GM23248 (cell line): ENCODE data around the gene CIAO2A. TPM values are rescaled to one million over a fixed set of nuclear protein-coding genes. Genes with fewer than 3 reads are reported as not detected.
A peak's percentile ranks its signal among the peaks of the same experiment; 100 is the strongest.

Experiments used
- DNase-seq: peaks from one replicate; pipeline ENCODE4 v3.0.0-alpha.2; 2015
- H2AFZ ChIP-seq: fragments of 200-600 bp; sonication (generic); 2 replicates; pipeline ENCODE4 v1.6.1; 2016; ENCODE audit warnings: antibody characterized with exemption
- H3F3A ChIP-seq: fragments of 200-600 bp; sonication (generic); 2 replicates; pipeline ENCODE4 v1.6.1; 2016; ENCODE audit warnings: mild to moderate bottlenecking, antibody characterized with exemption, mixed run types; ENCODE audit not compliant: insufficient read depth
- H3K27ac ChIP-seq: fragments of 200-600 bp; sonication (generic); 2 replicates; pipeline ENCODE4 v1.5.1; 2016; ENCODE audit warnings: mild to moderate bottlenecking
- H3K27me3 ChIP-seq: fragments of 200-600 bp; sonication (generic); replicated peaks from 2 replicates; pipeline ENCODE4 v1.6.1; 2016; ENCODE audit warnings: mild to moderate bottlenecking; ENCODE audit not compliant: insufficient read depth
- H3K36me3 ChIP-seq: fragments of 200-600 bp; sonication (generic); 2 replicates; pipeline ENCODE4 v1.6.1; 2016; ENCODE audit warnings: low read depth, mild to moderate bottlenecking
- H3K4me1 ChIP-seq: fragments of 200-600 bp; sonication (generic); 2 replicates; pipeline ENCODE4 v1.6.1; 2016; ENCODE audit warnings: mild to moderate bottlenecking; ENCODE audit not compliant: insufficient read depth
- H3K4me2 ChIP-seq: fragments of 200-600 bp; sonication (generic); one replicate; pipeline ENCODE4 v1.6.1; 2016; ENCODE audit warnings: mild to moderate bottlenecking; ENCODE audit not compliant: unreplicated experiment
- H3K4me3 ChIP-seq: fragments of 200-600 bp; sonication (generic); 2 replicates; pipeline ENCODE4 v1.5.1; 2016; ENCODE audit warnings: mild to moderate bottlenecking
- H3K79me2 ChIP-seq: fragments of 200-600 bp; sonication (generic); 2 replicates; pipeline ENCODE4 v1.6.1; 2016; ENCODE audit warnings: mild to moderate bottlenecking; ENCODE audit not compliant: insufficient read depth
- H3K9ac ChIP-seq: fragments of 200-600 bp; sonication (generic); 2 replicates; pipeline ENCODE4 v1.6.1; 2016; ENCODE audit warnings: mild to moderate bottlenecking
- H3K9me2 ChIP-seq: fragments of 200-600 bp; sonication (generic); 2 replicates; pipeline ENCODE4 v1.6.1; 2016; ENCODE audit warnings: mixed run types, mild to moderate bottlenecking, moderate library complexity; ENCODE audit not compliant: insufficient read depth
- H3K9me3 ChIP-seq: fragments of 200-600 bp; sonication (generic); one replicate; pipeline ENCODE4 v1.6.1; 2017; ENCODE audit warnings: low read depth
- H4K20me1 ChIP-seq: fragments of 200-600 bp; sonication (generic); 2 replicates; pipeline ENCODE4 v1.6.0; 2016; ENCODE audit not compliant: insufficient read depth
- EZH2 ChIP-seq: fragments of 200-600 bp; sonication (generic); IDR thresholded peaks from 2 replicates; pipeline ENCODE4 v1.6.1; 2018; ENCODE audit warnings: antibody characterized with exemption, mild to moderate bottlenecking; ENCODE audit not compliant: insufficient read depth, poor library complexity, severe bottlenecking
- EZH2phosphoT487 ChIP-seq: fragments of 200-600 bp; sonication (generic); IDR thresholded peaks from 2 replicates; pipeline ENCODE4 v1.6.1; 2018; ENCODE audit warnings: antibody characterized with exemption, moderate library complexity, mild to moderate bottlenecking, low read depth; ENCODE audit not compliant: insufficient read depth
- WGBS, 2 experiments: methylation state at CpG; one replicate each; pipeline ENCODE4 v1.1.6; 2015 to 2017; ENCODE audit warnings: low lambda C conversion rate in 2 of 2, low coverage in 1 of 2; ENCODE audit errors: missing lambda C conversion rate in 2 of 2; 5-methylcytosine and 5-hydroxymethylcytosine counted together
- in situ Hi-C: fragments of 300-500 bp; cut with MboI; formaldehyde crosslinking; loops from 2 replicates; pipeline ENCODE4 v1.15.0; 2020
- polyA plus RNA-seq: library from polyadenylated mRNA; unstranded; fragments of >200 nt; fragmentation: Nextera tagmentation; extraction: Ambion mirVana; gene quantifications from 2 replicates; pipeline ENCODE4 v1.2.1, GENCODE V29; 2016
- total RNA-seq: library from RNA; depleted of rRNA; stranded (reverse); fragments of >200 nt; shearing (Covaris generic); gene quantifications from 2 replicates; pipeline ENCODE4 v1.2.3, GENCODE V29; 2014

CIAO2A gene
- total and polyA plus RNA-seq, 2 experiments from 2014 or later, result 40.5 to 93.8 TPM

DNA sequence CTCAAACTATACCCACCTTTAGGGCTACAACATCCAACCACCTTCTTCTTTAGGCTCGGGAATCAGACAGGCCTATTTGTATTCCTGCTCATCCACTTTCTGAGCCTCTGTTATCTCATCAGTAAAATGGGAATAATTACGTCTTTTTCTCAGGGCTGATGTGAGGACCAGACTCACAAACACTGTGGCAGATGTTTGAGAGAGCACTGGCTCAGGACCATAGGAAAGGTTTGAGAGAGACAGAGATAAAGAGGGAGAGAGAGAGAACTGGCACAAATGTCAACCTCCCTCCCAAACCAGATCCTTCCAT is 42.6 kb downstream of the CIAO2A start:
- no peak overlapping the region for H3K4me3 ChIP-seq
- H3K27me3 ChIP-seq, result no peaks in the 10 kb centered on the region
- no peaks in the 10 kb centered on the region for H3K36me3 ChIP-seq
- H4K20me1 ChIP-seq, result no peaks in the 10 kb centered on the region
- in situ Hi-C loops, result loop anchor here (25.0 kb wide), 1 partner anchor 589 kb away; no protein-coding TSS in a partner anchor
- no peak overlapping the region for H3K9ac ChIP-seq
- no peak overlapping the region for H3K27ac ChIP-seq
- H3K9me3 ChIP-seq, result no peaks in the 10 kb centered on the region
- H3F3A ChIP-seq, result no peaks in the 10 kb centered on the region
- no peaks in the 10 kb centered on the region for H3K79me2 ChIP-seq
- no peak for TF ChIP-seq EZH2phosphoT487
- no peak for TF ChIP-seq EZH2
- 90 to 92% methylated on average over 2 of the region's 2 CpGs for WGBS, 2 experiments
- no peaks in the 10 kb centered on the region for H3K9me2 ChIP-seq
- no peak overlapping the region for H3K4me2 ChIP-seq
- DNase-seq, result no peak
- no peak overlapping the region for H2AFZ ChIP-seq
- 0 out of 2 replicates have a peak, but pooled peaks cover 12% of the 10 kb centered on the region for H3K4me1 ChIP-seq

DNA sequence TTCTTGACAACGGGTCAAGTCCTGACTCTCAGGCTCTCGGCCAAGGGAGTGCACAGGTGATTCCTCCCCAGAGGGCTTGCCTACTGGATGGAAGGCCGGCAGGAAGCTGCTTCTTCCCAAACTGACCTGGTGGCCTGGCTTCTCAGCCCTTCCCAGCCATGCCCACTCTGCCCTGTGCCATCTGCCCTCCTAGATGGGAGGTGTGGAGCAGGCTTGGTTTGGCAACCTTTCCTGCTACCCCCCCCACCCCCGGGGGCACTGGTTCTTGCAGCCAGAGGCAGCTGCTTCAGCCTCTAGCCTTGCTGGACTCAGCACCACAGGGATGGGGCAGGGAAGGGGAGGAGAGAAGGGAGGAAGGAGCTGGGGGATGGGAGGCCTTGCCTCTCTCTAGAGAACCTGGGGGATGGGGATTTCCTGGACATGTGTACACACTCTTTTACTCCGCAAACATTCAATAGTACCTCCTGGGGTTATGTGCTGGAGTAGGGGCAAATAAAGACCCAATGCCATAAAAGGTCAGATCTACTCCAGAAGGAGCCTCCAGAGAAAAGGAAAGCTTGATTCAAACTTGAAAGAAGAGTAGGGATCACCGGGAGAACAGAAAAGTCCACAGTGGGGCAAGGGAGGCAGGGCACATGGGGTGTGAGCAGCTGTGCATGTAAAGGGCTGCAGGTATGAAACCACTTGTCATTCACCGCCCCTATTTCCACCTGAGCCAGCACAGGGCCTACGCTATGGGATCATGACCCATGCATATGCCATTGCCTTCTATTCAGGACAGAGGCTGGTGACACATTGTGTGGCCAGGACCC is 43.2 kb downstream of the CIAO2A start:
- in situ Hi-C loops, result loop anchor here (25.0 kb wide), 1 partner anchor 588 kb away; no protein-coding TSS in a partner anchor
- 80 to 91% methylated on average over 7 to 8 of the region's 8 CpGs for WGBS, 2 experiments

DNA sequence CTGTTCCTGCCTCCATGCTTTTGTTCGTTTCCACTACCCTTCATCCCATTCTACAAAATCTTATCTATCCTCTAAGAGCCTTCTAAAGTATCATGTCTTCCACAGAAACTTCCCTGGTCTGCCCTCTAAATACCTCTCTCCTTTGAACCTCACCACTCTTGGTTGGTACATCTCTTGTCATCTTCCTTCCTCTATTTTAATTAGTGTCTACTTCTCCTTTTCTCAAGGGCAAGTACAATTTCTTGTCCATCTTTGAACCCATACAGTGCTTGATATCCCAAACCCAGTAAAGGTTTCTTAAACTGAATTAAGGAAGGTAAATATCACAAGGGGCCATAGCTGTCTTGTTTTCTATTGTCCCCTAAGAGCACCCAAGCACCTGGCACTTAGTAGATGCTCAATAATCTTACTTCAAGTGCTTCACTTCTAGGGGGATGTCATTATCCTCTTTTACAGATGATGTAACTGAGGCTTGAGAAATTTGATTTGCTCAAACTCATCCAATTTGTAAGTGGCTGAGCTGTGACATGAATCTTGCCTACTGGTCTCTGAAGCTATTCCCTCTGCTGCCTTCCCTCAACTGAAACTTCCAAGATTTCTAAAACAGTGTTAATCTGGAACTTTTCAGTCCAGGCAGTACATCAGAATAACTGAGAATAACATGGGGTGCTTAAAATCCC is 44.7 kb downstream of the CIAO2A start:
- in situ Hi-C loops, result no loop called here
- no peak for TF ChIP-seq EZH2phosphoT487
- no peak for TF ChIP-seq EZH2
- no peaks in the 10 kb centered on the region for H3K9me2 ChIP-seq
- no peak overlapping the region for H2AFZ ChIP-seq
- H3K9me3 ChIP-seq, result no peaks in the 10 kb centered on the region
- no peaks in the 10 kb centered on the region for H3K27me3 ChIP-seq
- H3K36me3 ChIP-seq, result no peaks in the 10 kb centered on the region
- H3K4me3 ChIP-seq, result no peak overlapping the region
- no peak overlapping the region for H3K4me2 ChIP-seq
- H3K4me1 ChIP-seq, result peaks cover 12% of the 10 kb centered on the region; the same call in 1 of the 2 replicates
- H3K9ac ChIP-seq, result no peak overlapping the region
- no peak overlapping the region for H3K27ac ChIP-seq
- H3F3A ChIP-seq, result no peaks in the 10 kb centered on the region
- no peaks in the 10 kb centered on the region for H4K20me1 ChIP-seq
- WGBS, 2 experiments, result 92 to 94% methylated on average over 1 of the region's 1 CpG
- no peak for DNase-seq
- peaks cover 7% of the 10 kb centered on the region; the same call in 1 of the 2 replicates for H3K79me2 ChIP-seq

More for the DNA sequence above, 43.2 kb downstream of the CIAO2A start:
- Histone ChIP-seq H4K20me1 (no peaks in the 10 kb centered on the region), H2AFZ (no peak overlapping the region), H3K27me3 (no peaks in the 10 kb centered on the region), H3K4me3 (no peak overlapping the region), H3K9me2 (no peaks in the 10 kb centered on the region), H3K9me3 (no peaks in the 10 kb centered on the region), H3K27ac (no peak overlapping the region), H3F3A (no peaks in the 10 kb centered on the region), H3K4me2 (no peak overlapping the region), H3K9ac (no peak overlapping the region), H3K79me2 (peaks cover 4% of the 10 kb centered on the region; the same call in 1 of the 2 replicates), H3K4me1 (0 out of 2 replicates have a peak, but pooled peaks cover 12% of the 10 kb centered on the region), H3K36me3 (no peaks in the 10 kb centered on the region)
- no peak for DNase-seq
- TF ChIP-seq EZH2 (no peak), EZH2phosphoT487 (no peak)

GRCh38 chr15:64046421-64047153 is 47.1 kb downstream of the CIAO2A start, which contains the start of gene DAPK2:
Gene DAPK2 (minus strand): TSS chr15:64046485. CDS start chr15:64040261, 6,224 bp downstream.
- Histone ChIP-seq H3K36me3 (no peaks in the 10 kb centered on the region), H3K27ac (no peak within 1 kb of the TSS), H3K4me3 (peak within 1 kb of the TSS; percentile 80), H2AFZ (peak within 1 kb of the TSS; percentile 90), H3F3A (no peaks in the 10 kb centered on the region), H3K9me3 (no peaks in the 10 kb centered on the region), H3K4me2 (peak within 1 kb of the TSS; percentile 83), H3K9me2 (no peaks in the 10 kb centered on the region), H3K9ac (peak within 1 kb of the TSS; percentile 71), H3K79me2 (peaks cover 7% of the 10 kb centered on the region; the same call in 1 of the 2 replicates), H3K27me3 (no peaks in the 10 kb centered on the region), H4K20me1 (no peaks in the 10 kb centered on the region), H3K4me1 (peaks cover 8% of the 10 kb centered on the region; the same call in 1 of the 2 replicates)
- TF ChIP-seq EZH2, result no peak
- no peak for TF ChIP-seq EZH2phosphoT487
- in situ Hi-C loops, result no loop called here
- WGBS, 2 experiments, result 18 to 21% methylated on average over 35 to 42 of the region's 50 CpGs
- peak; percentile 86 for DNase-seq
